Erythroblast (primary cell): ENCODE results near the gene TRIM37.

Source experiments
- DNase-seq, 2 experiments: peaks; one replicate each; lab custom pipeline; 2025; lab: John Stamatoyannopoulos, UW
- GATA1 ChIP-seq: IDR thresholded peaks from 2 replicates; pipeline ENCODE4 v1.6.1; 2011; ENCODE audit warnings: low read depth, mild to moderate bottlenecking, control low read depth, low read length, moderate library complexity
- POLR2A ChIP-seq: IDR thresholded peaks from 2 replicates; pipeline ENCODE4 v1.6.1; 2011; ENCODE audit warnings: mild to moderate bottlenecking, low read length

TRIM37 gene

DNA sequence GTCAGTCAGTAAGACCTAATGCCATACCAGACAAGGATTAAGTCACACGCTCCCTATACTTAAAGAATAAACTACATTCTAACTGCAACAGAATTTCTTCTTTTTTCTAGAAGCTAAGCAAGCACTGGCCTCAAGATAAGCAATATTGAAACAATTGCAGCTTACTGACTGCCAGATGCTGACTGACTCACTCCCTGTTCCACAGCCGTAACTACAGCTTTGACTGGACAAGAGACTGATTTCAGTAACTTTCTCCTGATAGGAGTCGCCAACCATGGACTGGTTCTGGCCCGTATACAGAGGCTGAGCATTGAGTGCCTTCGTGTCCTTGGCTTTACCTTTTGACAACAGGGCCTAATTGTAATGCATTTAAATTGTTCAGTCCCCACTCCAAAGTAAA lies 67.9 kb downstream of the TRIM37 start:
- TF ChIP-seq POLR2A (no peak), GATA1 (no peak)
- no peak for DNase-seq

- no peak for TF ChIP-seq GATA1
- TF ChIP-seq POLR2A: no peak
Measured at GRCh38 chr17:59037960-59038359, 68.7 kb downstream of the TRIM37 start.

GRCh38 chr17:59030811-59031210 lies 75.9 kb downstream of the TRIM37 start:
- TF ChIP-seq GATA1: no peak
- no peak for TF ChIP-seq POLR2A
- no peak for DNase-seq

More at GRCh38 chr17:59037960-59038359, 68.7 kb downstream of the TRIM37 start:
- DNase-seq: no peak

DNA sequence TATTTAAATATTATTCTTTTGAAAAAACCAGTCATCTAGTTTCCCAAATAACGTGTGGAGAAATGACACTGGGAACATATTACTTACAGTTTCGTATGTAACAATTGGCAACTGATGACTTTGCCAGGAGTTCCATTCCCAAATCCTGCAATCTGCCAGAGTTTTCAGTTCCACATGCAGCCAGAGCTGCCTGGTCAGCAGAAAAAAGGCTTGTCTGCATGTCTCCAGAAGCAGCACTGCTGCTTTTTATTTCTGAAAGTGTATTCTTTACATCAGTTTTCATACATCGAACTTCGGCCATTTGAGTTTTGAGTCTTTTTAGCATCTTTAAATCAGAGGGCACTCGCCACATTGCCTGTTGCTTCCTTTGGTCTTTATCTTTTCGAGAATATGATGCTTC lies 78.4 kb downstream of the TRIM37 start:
- TF ChIP-seq GATA1: no peak
- DNase-seq: no peak

- DNase-seq: no peak
- TF ChIP-seq GATA1: no peak
- TF ChIP-seq POLR2A: no peak
Measured at GRCh38 chr17:59027750-59028149, 78.9 kb downstream of the TRIM37 start.

GRCh38 chr17:59026176-59026939 lies 80.3 kb downstream of the TRIM37 start:
- TF ChIP-seq GATA1 (no peak), POLR2A (no peak)
- no peak for DNase-seq

DNA sequence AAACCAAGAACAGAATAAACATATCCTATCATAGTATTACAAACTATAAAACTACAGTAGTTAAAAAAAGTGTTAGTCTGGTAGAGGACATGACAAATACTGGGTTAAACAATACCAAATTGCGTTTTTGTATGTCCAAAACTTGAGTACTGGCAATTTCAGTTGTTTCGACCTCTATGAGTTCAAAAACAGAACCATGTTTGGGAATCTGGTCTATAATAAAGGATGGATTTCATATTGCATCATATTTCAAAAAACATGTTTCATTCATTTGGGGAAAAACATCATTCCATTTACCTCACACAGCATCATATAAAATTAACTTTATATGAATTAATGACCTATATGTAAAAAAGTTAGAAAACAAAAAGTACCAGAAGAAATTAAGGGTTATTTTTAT lies 81.8 kb downstream of the TRIM37 start:
- no peak for DNase-seq
- TF ChIP-seq POLR2A: no peak
- no peak for TF ChIP-seq GATA1

DNA sequence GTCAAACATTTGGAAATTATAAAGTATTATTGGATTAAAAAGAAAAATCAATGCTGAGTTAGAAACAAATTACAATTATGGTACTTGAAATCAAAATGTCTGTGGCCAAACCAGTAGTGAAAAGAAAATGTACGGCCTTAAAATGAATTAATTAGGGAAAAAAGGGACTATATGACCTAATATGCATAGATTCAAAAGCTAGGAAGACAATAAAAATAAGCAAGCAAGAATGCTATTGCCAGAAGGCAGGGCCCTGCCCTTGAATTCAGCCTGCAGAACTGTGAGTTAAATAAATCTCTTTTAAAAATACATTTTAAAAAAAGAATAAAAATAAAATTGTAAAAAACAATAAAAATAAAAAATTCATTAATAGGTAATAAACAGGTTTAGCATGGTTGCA lies 88.7 kb downstream of the TRIM37 start:
- no peak for DNase-seq
- TF ChIP-seq POLR2A (no peak), GATA1 (no peak)

- DNase-seq: peak in 1 of 2 experiments; percentile 17
- TF ChIP-seq GATA1: no peak
Measured at GRCh38 chr17:59011975-59012374, 94.7 kb downstream of the TRIM37 start.

- TF ChIP-seq POLR2A (no peak), GATA1 (no peak)
- no peak for DNase-seq
Measured at GRCh38 chr17:59010026-59010425, 96.7 kb downstream of the TRIM37 start.

DNA sequence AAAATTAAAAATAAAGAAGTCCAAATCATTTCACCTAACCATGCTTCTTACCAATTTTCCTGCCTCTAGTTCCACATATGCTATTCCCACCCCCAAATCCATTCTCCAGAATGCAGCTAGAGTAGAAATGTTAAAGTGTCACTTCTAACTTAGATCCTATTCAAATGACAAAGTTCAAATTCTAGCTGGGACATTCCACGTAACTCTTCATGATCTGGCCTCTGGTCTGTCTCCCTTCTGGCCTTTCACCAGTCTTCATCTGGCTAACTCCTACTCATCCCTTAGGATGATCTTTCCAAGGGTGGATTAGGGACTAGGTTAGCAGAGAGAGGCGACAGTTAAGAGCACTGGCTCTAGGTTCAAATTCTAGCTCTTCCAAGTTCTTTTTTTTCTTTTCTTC lies 97.9 kb downstream of the TRIM37 start:
- no peak for DNase-seq
- TF ChIP-seq POLR2A (no peak), GATA1 (no peak)

GRCh38 chr17:59007995-59008394 lies 98.7 kb downstream of the TRIM37 start:
- no peak for TF ChIP-seq GATA1
- no peak for TF ChIP-seq POLR2A
- DNase-seq: no peak

DNA sequence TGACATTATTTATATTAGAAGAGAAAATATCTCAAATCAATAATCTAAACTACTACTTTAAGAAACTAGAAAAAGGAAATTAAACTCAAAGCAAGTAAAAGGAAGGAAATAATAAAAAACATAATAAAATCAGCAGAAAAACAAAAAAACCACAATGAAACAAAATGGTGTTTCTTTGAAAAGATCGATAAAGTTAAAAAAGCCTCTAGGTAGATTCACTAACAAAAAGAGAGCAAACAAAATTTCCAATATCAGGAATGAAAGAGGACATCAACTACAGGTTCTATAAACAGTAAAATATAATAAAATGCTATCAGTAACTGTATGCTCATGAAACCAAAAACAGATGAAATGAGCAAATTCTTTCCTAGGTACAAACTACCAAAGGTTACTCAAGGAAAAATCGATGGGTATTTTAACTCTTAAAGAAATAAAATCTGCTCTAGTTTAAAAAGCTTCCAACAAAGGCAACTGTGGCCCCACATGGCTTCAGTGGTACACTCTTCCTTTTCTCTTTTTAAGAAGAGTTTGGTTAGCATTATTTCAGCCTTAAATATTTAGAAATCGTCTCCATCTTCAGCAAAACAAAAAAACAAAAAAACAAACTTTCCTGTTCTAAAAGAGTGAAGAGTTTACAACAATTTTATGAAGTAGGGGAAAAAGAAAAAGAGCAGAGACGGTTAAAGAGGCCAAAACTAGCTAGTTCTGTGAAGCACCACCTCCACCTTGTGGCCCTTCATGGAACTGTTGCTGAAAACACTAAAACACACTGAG lies 102.2 kb downstream of the TRIM37 start:
- TF ChIP-seq GATA1: no peak
- no peak for TF ChIP-seq POLR2A
- peak; percentile 71 to 87 for DNase-seq

- DNase-seq: no peak
- TF ChIP-seq GATA1 (no peak), POLR2A (no peak)
Measured at GRCh38 chr17:59003860-59004259, 102.8 kb downstream of the TRIM37 start.
